ENCODE results near the gene SSUH2.

DNA sequence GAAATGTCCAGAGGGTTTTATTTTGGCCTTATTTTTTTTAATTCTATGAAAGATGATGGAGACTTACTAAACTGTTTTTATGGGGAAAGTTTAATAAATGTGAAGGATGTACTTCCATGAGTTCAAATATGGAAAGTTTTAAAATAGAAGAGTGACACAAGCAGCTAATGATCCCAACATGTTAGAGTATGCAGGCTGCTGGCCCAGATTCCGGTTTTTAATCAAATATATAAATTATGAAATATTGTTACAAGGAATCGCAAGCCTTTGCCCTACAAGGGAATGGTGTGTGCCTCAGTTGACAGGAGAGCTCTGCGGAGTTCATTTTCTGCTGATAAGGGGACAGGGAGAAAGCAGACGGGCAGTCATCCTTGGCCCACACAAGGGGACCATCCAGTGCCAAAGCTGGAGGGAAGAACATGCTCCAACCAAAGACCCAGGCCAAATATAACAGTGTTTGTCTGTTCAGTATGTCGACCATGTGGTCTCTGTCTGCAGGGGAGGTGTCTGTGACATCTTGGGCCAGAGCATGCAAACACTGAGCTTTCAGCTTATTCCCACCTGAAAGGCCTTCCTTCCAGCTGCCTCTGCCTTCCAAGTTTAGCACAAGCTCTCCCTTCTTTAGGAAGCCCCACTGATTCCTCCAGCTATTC is 69.8 kb downstream of the SSUH2 start:
- TF ChIP-seq POLR2A (IDR thresholded peaks at IDR 0.05; ENCODE audit: low read depth) (no peak), POLR2AphosphoS5 (IDR thresholded peaks at IDR 0.05) (peak in 1 of 2 donors; percentile 24), EP300 (IDR thresholded peaks at IDR 0.05) (no peak)
- TF ChIP-seq, protein P1, sequence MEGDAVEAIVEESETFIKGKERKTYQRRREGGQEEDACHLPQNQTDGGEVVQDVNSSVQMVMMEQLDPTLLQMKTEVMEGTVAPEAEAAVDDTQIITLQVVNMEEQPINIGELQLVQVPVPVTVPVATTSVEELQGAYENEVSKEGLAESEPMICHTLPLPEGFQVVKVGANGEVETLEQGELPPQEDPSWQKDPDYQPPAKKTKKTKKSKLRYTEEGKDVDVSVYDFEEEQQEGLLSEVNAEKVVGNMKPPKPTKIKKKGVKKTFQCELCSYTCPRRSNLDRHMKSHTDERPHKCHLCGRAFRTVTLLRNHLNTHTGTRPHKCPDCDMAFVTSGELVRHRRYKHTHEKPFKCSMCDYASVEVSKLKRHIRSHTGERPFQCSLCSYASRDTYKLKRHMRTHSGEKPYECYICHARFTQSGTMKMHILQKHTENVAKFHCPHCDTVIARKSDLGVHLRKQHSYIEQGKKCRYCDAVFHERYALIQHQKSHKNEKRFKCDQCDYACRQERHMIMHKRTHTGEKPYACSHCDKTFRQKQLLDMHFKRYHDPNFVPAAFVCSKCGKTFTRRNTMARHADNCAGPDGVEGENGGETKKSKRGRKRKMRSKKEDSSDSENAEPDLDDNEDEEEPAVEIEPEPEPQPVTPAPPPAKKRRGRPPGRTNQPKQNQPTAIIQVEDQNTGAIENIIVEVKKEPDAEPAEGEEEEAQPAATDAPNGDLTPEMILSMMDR (IDR thresholded peaks at IDR 0.05), result no peak

Measured in esophagus muscularis mucosa (tissue), 4 donors.